ENCODE measurements around the gene PCSK1N. TPM values are rescaled to one million over a fixed set of nuclear protein-coding genes. Genes with fewer than 3 reads are reported as not detected.

Gene PCSK1N
- total and polyA plus RNA-seq, 9 of the 15 experiments (the other 6 are each of a cell fraction or from before 2014, with no cell fraction given) = 0.07 to 0.55 (median 0.54) TPM; not detected in 6

DNA sequence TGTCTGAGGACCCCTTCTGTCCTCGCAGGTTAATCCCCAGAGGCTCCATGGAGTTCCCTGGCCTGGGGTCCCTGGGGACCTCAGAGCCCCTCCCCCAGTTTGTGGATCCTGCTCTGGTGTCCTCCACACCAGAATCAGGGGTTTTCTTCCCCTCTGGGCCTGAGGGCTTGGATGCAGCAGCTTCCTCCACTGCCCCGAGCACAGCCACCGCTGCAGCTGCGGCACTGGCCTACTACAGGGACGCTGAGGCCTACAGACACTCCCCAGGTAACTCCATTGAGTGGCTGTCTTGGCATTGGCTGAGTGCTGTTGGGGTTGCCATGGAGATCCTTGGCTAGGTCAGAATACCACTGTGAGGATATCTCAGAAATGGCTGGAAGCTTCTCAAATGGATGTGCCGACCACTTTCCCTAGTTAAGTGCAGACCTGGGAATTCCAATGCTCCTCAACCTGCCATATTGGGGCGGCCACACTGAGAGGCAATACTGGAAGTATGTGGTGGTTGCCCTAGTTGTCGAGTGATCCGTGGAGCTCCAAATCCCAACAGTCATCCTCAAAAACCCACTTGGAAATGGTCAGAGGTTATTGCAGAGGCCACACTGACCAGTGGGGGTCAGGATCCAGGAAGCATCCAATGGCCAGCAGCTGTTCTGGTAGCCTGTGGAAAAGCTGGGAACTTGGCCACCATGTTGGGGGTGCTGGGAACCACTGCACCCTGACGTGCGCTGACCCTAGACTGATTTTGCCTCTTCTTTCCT lies 44.2 kb downstream of the PCSK1N start:
- no peak for FAIRE-seq
- Histone ChIP-seq H3K9me3 (replicated peaks; ENCODE audit: control insufficient read depth, insufficient read depth, low read depth, low read length) (no peaks in the 10 kb centered on the region), H3K4me3 (no peak overlapping the region; the same call in 1 of the 2 replicates), H3K27ac (ENCODE audit: extremely low read depth, low read depth, low read length) (peak overlapping the region; percentile 46; the same call in 1 of the 3 replicates), H3K36me3 (ENCODE audit: control insufficient read depth, insufficient read depth, low read length) (peaks cover 66% of the 10 kb centered on the region), H3K9ac (ENCODE audit: insufficient read depth in 1 of 2, low read depth in 2 of 2, low read length in 2 of 2) (peak overlapping the region in 1 of 2 experiments; percentile 80; a peak in 2 of 4 replicates), H3K79me2 (ENCODE audit: control insufficient read depth, insufficient read depth, low read length) (peaks cover 70% of the 10 kb centered on the region), H3K9me1 (ENCODE audit: control insufficient read depth, insufficient read depth, low read length) (no peaks in the 10 kb centered on the region), H3K4me2 (ENCODE audit: insufficient read depth, low read length) (peak overlapping the region; percentile 53), H3K4me1 (replicated peaks in 1 of 2; ENCODE audit: control insufficient read depth in 2 of 2, insufficient read depth in 2 of 2, low read length in 2 of 2) (peaks cover 50 to 64% of the 10 kb centered on the region in 2 experiments), H3K27me3 (ENCODE audit: control insufficient read depth in 2 of 2, insufficient read depth in 2 of 2, low read length in 2 of 2) (no peaks in the 10 kb centered on the region), H4K20me1 (replicated peaks; ENCODE audit: control insufficient read depth, insufficient read depth, low read length) (peaks cover 4% of the 10 kb centered on the region; the same call in 1 of the 2 replicates), H2AFZ (ENCODE audit: low read depth, low read length) (no peak overlapping the region)
- ATAC-seq = no peak
- intact Hi-C loops (cut with micrococcal nuclease) = no loop called here
- BruUV-seq (replicated peaks) = no TSS peak
- in situ Hi-C loops (cut with MboI) = no loop called here
- TF ChIP-seq ZFX (CRISPR knock-in tag; IDR thresholded peaks at IDR 0.05) (peak; percentile 62), XRCC4 (IDR thresholded peaks at IDR 0.05; ENCODE audit: extremely low read depth, insufficient read depth, insufficient read length) (no peak), SNRNP70 (optimal IDR thresholded peaks at IDR 0.05; ENCODE audit: low read depth, low read length) (no peak), STAT5B (CRISPR knock-in tag; IDR thresholded peaks at IDR 0.05) (no peak), ZNF239 (CRISPR knock-in tag; IDR thresholded peaks at IDR 0.05) (no peak), TFAP4 (CRISPR knock-in tag; IDR thresholded peaks at IDR 0.05; ENCODE audit: borderline replicate concordance) (0 out of 2 replicates have a peak, but pooled peaks have one; percentile 13), POLR2AphosphoS5 (IDR thresholded peaks at IDR 0.05; ENCODE audit: control insufficient read depth, insufficient read depth, low read depth, low read length) (no peak)
- POLR2A ChIA-PET = interaction anchor here (0.6 to 1.2 kb wide), 2 partner anchors 8 to 1232 kb away, joined by 3 to 4 read pairs; no protein-coding TSS in a partner anchor
- peak in 1 of 4 experiments; percentile 20 for DNase-seq (ENCODE audit: extremely low read depth in 1 of 4, low spot score in 3 of 4)
- CTCF ChIA-PET (ENCODE audit: low intra/inter-chr PET ratio) = no interaction called here
- 89% methylated on average over 10 of the region's 11 CpGs for WGBS (ENCODE audit: insufficient coverage, low coverage, missing lambda C conversion rate)

All from K562 (cell line).